LNCaP clone FGC (cell line): ENCODE measurements around the gene MMEL1.
"Not testable (repeated sequence)": the region's sequence is repeated elsewhere in the genome, so short reads cannot be mapped to it uniquely, and the experiment has no call there.

ENCODE experiments used
- DNase-seq: peaks from one replicate; pipeline ENCODE4 v3.0.0-alpha.2; 2011; ENCODE audit warnings: low read depth
- H3K4me3 ChIP-seq: 2 replicates; pipeline ENCODE4 v1.5.1; 2011; ENCODE audit warnings: mild to moderate bottlenecking, low read depth, low read length, control low read depth
- CTCF ChIP-seq: IDR thresholded peaks from 2 replicates; pipeline ENCODE4 v1.5.1; 2012; ENCODE audit warnings: mild to moderate bottlenecking; ENCODE audit not compliant: control insufficient read depth, insufficient read depth; ENCODE audit errors: extremely low read depth

MMEL1 gene

DNA sequence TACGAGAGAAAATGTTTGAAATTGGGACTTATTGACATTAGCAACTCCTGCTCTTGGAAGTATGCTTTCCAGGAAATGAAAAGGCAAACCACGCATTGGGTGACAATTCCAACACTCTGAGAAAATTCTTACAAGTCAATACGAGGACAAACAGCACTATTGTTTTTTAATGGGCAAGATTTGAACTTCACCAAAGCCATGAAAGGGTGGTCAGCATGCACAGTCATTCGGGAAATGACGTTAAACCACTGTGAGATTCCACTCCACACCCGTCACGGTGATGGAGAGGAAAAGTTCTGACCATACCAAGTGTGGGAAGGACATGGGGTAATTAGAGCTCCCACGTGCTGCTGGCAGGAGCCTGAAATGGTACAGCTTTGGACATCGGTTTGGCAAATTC lies 58.5 kb downstream of the MMEL1 start:
- DNase-seq: no peak
- no peak for TF ChIP-seq CTCF
- H3K4me3 ChIP-seq: no peak overlapping the region

DNA sequence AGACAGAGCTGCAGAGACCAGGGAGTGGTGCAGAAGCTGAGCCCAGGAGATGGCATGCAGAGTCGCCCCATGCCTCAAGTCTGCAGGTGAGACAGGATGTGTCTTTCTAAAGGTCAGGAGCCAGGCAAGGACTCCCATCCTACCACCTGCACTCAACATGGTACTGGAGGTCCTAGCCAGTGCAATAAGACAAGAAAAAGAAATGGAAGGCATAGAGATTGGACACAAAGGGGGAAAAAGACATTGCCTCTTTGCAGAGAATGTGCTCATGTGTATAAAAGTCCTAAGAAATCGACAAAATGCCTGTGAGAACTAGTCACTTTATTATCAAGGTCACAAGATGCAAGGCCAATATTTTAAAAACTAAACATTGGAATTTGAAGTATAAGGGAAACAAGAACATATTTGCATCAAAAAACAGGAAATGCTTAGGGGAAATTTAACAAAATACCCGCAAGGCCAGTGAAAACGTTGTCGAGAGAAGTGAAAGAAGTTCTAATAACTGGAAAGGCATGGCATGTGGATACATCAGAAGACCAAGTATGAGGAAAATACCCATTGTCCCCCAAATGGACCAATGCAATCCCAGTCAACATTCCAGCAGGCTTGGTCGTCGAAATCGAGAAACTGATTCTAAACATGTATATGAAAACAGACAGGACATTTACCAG lies 59.4 kb downstream of the MMEL1 start:
- no peak for DNase-seq
- TF ChIP-seq CTCF: no peak
- H3K4me3 ChIP-seq: no peak overlapping the region

GRCh38 chr1:2571348-2571747 lies 61.5 kb downstream of the MMEL1 start:
- no peak for TF ChIP-seq CTCF
- no peak overlapping the region for H3K4me3 ChIP-seq
- no peak for DNase-seq

DNA sequence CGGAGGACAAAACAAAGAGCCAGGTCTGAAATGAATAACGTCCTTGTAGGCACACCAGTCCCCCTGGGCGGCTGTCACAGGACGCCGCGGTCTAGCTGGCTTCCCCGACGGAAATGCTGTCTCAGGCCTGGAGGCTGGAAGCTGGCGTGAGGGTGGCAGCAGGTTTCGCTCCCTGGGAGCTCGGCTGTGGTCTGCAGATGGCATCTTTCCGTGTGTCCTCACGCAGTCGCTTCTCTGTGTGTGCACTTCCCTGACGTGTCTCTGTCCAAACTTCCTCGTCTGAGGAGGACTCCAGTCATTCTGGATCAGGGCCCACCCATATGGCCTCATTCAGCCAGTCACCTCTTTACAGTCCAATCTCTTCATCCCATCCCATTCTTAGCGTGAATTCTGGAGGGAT lies 62.5 kb downstream of the MMEL1 start:
- H3K4me3 ChIP-seq: no peak overlapping the region
- no peak for DNase-seq
- no peak for TF ChIP-seq CTCF

- H3K4me3 ChIP-seq, DNase-seq: not testable (repeated sequence)
Observed at GRCh38 chr1:2569703-2570102, 63.1 kb downstream of the MMEL1 start.

- DNase-seq: no peak
- no peak for TF ChIP-seq CTCF
- no peak overlapping the region for H3K4me3 ChIP-seq
Observed at GRCh38 chr1:2569060-2569459, 63.8 kb downstream of the MMEL1 start.

DNA sequence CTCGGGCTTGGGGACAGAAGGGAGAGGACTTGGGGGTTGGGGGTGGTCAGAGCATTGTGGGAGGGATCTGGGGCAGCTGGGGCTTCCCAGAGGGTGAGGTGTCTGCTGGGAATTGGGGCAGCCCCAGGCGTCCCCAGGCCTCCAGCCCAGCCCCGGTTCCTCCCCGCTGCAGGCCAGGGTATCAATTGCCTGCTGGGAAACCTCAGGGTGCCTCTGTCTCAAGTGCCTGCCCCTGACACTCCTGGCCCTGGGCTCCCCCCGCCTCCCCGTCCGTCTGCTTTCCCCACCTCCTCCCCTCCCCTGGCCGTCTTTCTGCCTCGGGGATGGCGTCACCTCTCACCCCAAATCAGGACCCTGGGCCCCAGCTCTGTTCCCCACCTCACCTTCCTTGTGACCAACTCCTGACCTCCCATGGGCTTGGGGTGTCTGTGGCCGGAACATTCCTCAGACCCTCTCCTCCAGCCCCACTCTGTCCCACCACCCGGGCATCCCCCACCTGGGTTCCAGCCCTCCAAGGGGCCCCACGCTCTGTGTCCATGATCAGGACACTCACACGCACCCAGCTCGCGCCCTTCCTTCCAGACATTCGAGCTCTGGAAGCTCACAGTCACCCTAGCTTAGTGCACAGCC lies 64.5 kb downstream of the MMEL1 start:
- not testable (repeated sequence) for H3K4me3 ChIP-seq, DNase-seq

GRCh38 chr1:2567083-2567679 lies 65.6 kb downstream of the MMEL1 start:
- DNase-seq: no peak
- H3K4me3 ChIP-seq: no peak overlapping the region
- no peak for TF ChIP-seq CTCF
